Muscle layer of colon (tissue), 2 donors: ENCODE measurements around the gene COL20A1.

ENCODE experiments used
- H3K27ac ChIP-seq: one replicate; pipeline ENCODE4 v1.7.0; 2013; ENCODE audit warnings: low read depth, mild to moderate bottlenecking, low read length, moderate library complexity
- H3K27me3 ChIP-seq, 2 donors: one replicate each; pipeline ENCODE4 v1.7.0; 2013; ENCODE audit warnings: low read length in 2 of 2, mild to moderate bottlenecking in 2 of 2; ENCODE audit not compliant: insufficient read depth in 2 of 2, control insufficient read depth in 1 of 2
- H3K36me3 ChIP-seq: one replicate; pipeline ENCODE4 v1.7.0; 2013; ENCODE audit warnings: mild to moderate bottlenecking, low read length; ENCODE audit not compliant: insufficient read depth
- H3K4me1 ChIP-seq: one replicate; pipeline ENCODE4 v1.7.0; 2013; ENCODE audit warnings: mild to moderate bottlenecking, low read length; ENCODE audit not compliant: insufficient read depth
- H3K4me3 ChIP-seq, 2 donors: one replicate each; pipeline ENCODE4 v1.7.0; 2013; ENCODE audit warnings: low read length in 2 of 2, low read depth in 1 of 2, mild to moderate bottlenecking in 1 of 2, moderate library complexity in 1 of 2
- H3K9ac ChIP-seq: one replicate; pipeline ENCODE4 v1.7.0; 2013; ENCODE audit warnings: low read length
- H3K9me3 ChIP-seq: one replicate; pipeline ENCODE4 v1.7.0; 2013; ENCODE audit warnings: mild to moderate bottlenecking, low read length
- donor health status: abdominal sarcoma.
- donor health status: Adenocarcinoma of cecum.

Gene COL20A1

GRCh38 chr20:63306673-63307537 is 13.9 kb downstream of the COL20A1 start:
- H3K27me3 ChIP-seq = peaks cover 0 to 50% of the 10 kb centered on the region in 2 donors
- H3K36me3 ChIP-seq = no peaks in the 10 kb centered on the region
- H3K4me1 ChIP-seq = no peaks in the 10 kb centered on the region
- H3K4me3 ChIP-seq = no peak overlapping the region
- H3K9me3 ChIP-seq = no peaks in the 10 kb centered on the region
- H3K9ac ChIP-seq = no peak overlapping the region
- H3K27ac ChIP-seq = no peak overlapping the region

GRCh38 chr20:63307538-63308217 is 14.7 kb downstream of the COL20A1 start:
- Histone ChIP-seq H3K9ac (no peak overlapping the region), H3K27ac (no peak overlapping the region), H3K9me3 (no peaks in the 10 kb centered on the region), H3K36me3 (no peaks in the 10 kb centered on the region), H3K4me3 (no peak overlapping the region), H3K27me3 (peaks cover 0 to 50% of the 10 kb centered on the region in 2 donors), H3K4me1 (no peaks in the 10 kb centered on the region)

GRCh38 chr20:63308218-63308911 is 15.4 kb downstream of the COL20A1 start:
- no peaks in the 10 kb centered on the region for H3K4me1 ChIP-seq
- H3K4me3 ChIP-seq = no peak overlapping the region
- H3K27me3 ChIP-seq = peaks cover 0 to 50% of the 10 kb centered on the region in 2 donors
- H3K36me3 ChIP-seq = no peaks in the 10 kb centered on the region
- H3K9me3 ChIP-seq = no peaks in the 10 kb centered on the region
- no peak overlapping the region for H3K9ac ChIP-seq
- H3K27ac ChIP-seq = no peak overlapping the region

GRCh38 chr20:63309261-63310071 is 16.5 kb downstream of the COL20A1 start:
- Histone ChIP-seq H3K9ac (no peak overlapping the region), H3K27me3 (peaks cover 0 to 50% of the 10 kb centered on the region in 2 donors), H3K36me3 (no peaks in the 10 kb centered on the region)

GRCh38 chr20:63310265-63310991 is 17.4 kb downstream of the COL20A1 start:
- Histone ChIP-seq H3K9me3 (no peaks in the 10 kb centered on the region), H3K4me3 (no peak overlapping the region), H3K27ac (no peak overlapping the region), H3K36me3 (no peaks in the 10 kb centered on the region), H3K27me3 (peaks cover 0 to 48% of the 10 kb centered on the region in 2 donors), H3K4me1 (no peaks in the 10 kb centered on the region), H3K9ac (no peak overlapping the region)

More at GRCh38 chr20:63309261-63310071, 16.5 kb downstream of the COL20A1 start:
- Histone ChIP-seq H3K4me1 (no peaks in the 10 kb centered on the region), H3K9me3 (no peaks in the 10 kb centered on the region), H3K4me3 (no peak overlapping the region), H3K27ac (no peak overlapping the region)

- Histone ChIP-seq H3K27ac (no peak overlapping the region), H3K9me3 (no peaks in the 10 kb centered on the region), H3K4me1 (no peaks in the 10 kb centered on the region), H3K27me3 (peaks cover 0 to 42% of the 10 kb centered on the region in 2 donors), H3K36me3 (no peaks in the 10 kb centered on the region), H3K4me3 (no peak overlapping the region), H3K9ac (no peak overlapping the region)
These were observed 18.3 kb downstream of the COL20A1 start for GRCh38 chr20:63311186-63311832.

GRCh38 chr20:63311833-63312243 is 18.9 kb downstream of the COL20A1 start:
- Histone ChIP-seq H3K4me1 (no peaks in the 10 kb centered on the region), H3K36me3 (no peaks in the 10 kb centered on the region), H3K27ac (no peak overlapping the region), H3K9me3 (no peaks in the 10 kb centered on the region), H3K27me3 (peaks cover 0 to 36% of the 10 kb centered on the region in 2 donors), H3K9ac (no peak overlapping the region), H3K4me3 (no peak overlapping the region)

GRCh38 chr20:63312273-63312672 is 19.3 kb downstream of the COL20A1 start:
- no peak overlapping the region for H3K9ac ChIP-seq
- no peaks in the 10 kb centered on the region for H3K36me3 ChIP-seq
- no peaks in the 10 kb centered on the region for H3K4me1 ChIP-seq
- no peak overlapping the region for H3K27ac ChIP-seq
- H3K4me3 ChIP-seq = no peak overlapping the region
- H3K27me3 ChIP-seq = peaks cover 0 to 32% of the 10 kb centered on the region in 2 donors
- H3K9me3 ChIP-seq = no peaks in the 10 kb centered on the region

- Histone ChIP-seq H3K4me1 (no peaks in the 10 kb centered on the region), H3K36me3 (no peaks in the 10 kb centered on the region), H3K4me3 (no peak overlapping the region), H3K27me3 (peaks cover 0 to 27% of the 10 kb centered on the region in 2 donors), H3K9me3 (no peaks in the 10 kb centered on the region), H3K27ac (no peak overlapping the region), H3K9ac (no peak overlapping the region)
These were observed 19.8 kb downstream of the COL20A1 start for GRCh38 chr20:63312690-63313348.
